ACHN (cell line): ENCODE results near the gene SUGCT.
"Not testable (repeated sequence)": the region's sequence is repeated elsewhere in the genome, so short reads cannot be mapped to it uniquely, and the experiment has no call there.

ENCODE experiments used
- DNase-seq: peaks from one replicate; pipeline ENCODE4 v3.0.0-alpha.2; 2015
- in situ Hi-C: cut with HindIII; loops from 2 replicates; pipeline ENCODE4 v1.10.0; 2017; ENCODE audit warnings: low sequenced_read_pairs, low pct_ligation_motif_present, low pct_unique_long_range_greater_than_20kb

The SUGCT gene

GRCh38 chr7:40560672-40561071 is 425.9 kb downstream of the SUGCT start:
- in situ Hi-C loops: no loop called here

GRCh38 chr7:40566879-40567278 is 432.1 kb downstream of the SUGCT start:
- in situ Hi-C loops: no loop called here

More at GRCh38 chr7:40560672-40561071, 425.9 kb downstream of the SUGCT start:
- no peak for DNase-seq

GRCh38 chr7:40569326-40569725 is 434.5 kb downstream of the SUGCT start:
- in situ Hi-C loops: no loop called here
- DNase-seq: no peak

More at GRCh38 chr7:40566879-40567278, 432.1 kb downstream of the SUGCT start:
- DNase-seq: no peak

GRCh38 chr7:40570223-40570622 is 435.4 kb downstream of the SUGCT start:
- DNase-seq: no peak
- in situ Hi-C loops: no loop called here

- in situ Hi-C loops: no loop called here
- DNase-seq: no peak
These were observed 437.0 kb downstream of the SUGCT start for GRCh38 chr7:40571796-40572195.

GRCh38 chr7:40572810-40573465 is 438.1 kb downstream of the SUGCT start:
- DNase-seq: no peak
- in situ Hi-C loops: no loop called here

GRCh38 chr7:40579401-40579800 is 444.6 kb downstream of the SUGCT start:
- DNase-seq: no peak
- in situ Hi-C loops: no loop called here

- in situ Hi-C loops: no loop called here
- DNase-seq: no peak
These were observed 446.0 kb downstream of the SUGCT start for GRCh38 chr7:40580776-40581175.

- in situ Hi-C loops: no loop called here
- DNase-seq: no peak
These were observed 447.7 kb downstream of the SUGCT start for GRCh38 chr7:40582539-40582938.

GRCh38 chr7:40583667-40584444 is 449.1 kb downstream of the SUGCT start:
- no peak for DNase-seq
- in situ Hi-C loops: no loop called here

GRCh38 chr7:40584667-40585433 is 450.0 kb downstream of the SUGCT start:
- in situ Hi-C loops: no loop called here
- DNase-seq: no peak

GRCh38 chr7:40586197-40586596 is 451.4 kb downstream of the SUGCT start:
- DNase-seq: peak; percentile 47
- in situ Hi-C loops: no loop called here

GRCh38 chr7:40587419-40587818 is 452.6 kb downstream of the SUGCT start:
- in situ Hi-C loops: no loop called here

GRCh38 chr7:40595129-40595528 is 460.3 kb downstream of the SUGCT start:
- DNase-seq: no peak
- in situ Hi-C loops: no loop called here

More at GRCh38 chr7:40587419-40587818, 452.6 kb downstream of the SUGCT start:
- no peak for DNase-seq

GRCh38 chr7:40595832-40596231 is 461.0 kb downstream of the SUGCT start:
- in situ Hi-C loops: no loop called here

GRCh38 chr7:40597517-40597916 is 462.7 kb downstream of the SUGCT start:
- no peak for DNase-seq
- in situ Hi-C loops: no loop called here

More at GRCh38 chr7:40595832-40596231, 461.0 kb downstream of the SUGCT start:
- no peak for DNase-seq

- in situ Hi-C loops: no loop called here
These were observed 464.1 kb downstream of the SUGCT start for GRCh38 chr7:40598915-40599314.

GRCh38 chr7:40599836-40600235 is 465.0 kb downstream of the SUGCT start:
- DNase-seq: no peak
- in situ Hi-C loops: no loop called here

More at GRCh38 chr7:40598915-40599314, 464.1 kb downstream of the SUGCT start:
- DNase-seq: no peak

GRCh38 chr7:40602351-40602750 is 467.5 kb downstream of the SUGCT start:
- in situ Hi-C loops: not testable (repeated sequence)

More at GRCh38 chr7:40602351-40602750, 467.5 kb downstream of the SUGCT start:
- not testable (repeated sequence) for DNase-seq
